NCI-H510A treated with DMSO at 0.1 percent for 48 hours (cell line): ENCODE data around the gene B4GALT1.
"Not testable (repeated sequence)": the region's sequence is repeated elsewhere in the genome, so short reads cannot be mapped to it uniquely, and the experiment has no call there.

Source experiments
- DNase-seq: peaks from one replicate; lab custom pipeline; 2025; lab: John Stamatoyannopoulos, UW

B4GALT1 gene

DNA sequence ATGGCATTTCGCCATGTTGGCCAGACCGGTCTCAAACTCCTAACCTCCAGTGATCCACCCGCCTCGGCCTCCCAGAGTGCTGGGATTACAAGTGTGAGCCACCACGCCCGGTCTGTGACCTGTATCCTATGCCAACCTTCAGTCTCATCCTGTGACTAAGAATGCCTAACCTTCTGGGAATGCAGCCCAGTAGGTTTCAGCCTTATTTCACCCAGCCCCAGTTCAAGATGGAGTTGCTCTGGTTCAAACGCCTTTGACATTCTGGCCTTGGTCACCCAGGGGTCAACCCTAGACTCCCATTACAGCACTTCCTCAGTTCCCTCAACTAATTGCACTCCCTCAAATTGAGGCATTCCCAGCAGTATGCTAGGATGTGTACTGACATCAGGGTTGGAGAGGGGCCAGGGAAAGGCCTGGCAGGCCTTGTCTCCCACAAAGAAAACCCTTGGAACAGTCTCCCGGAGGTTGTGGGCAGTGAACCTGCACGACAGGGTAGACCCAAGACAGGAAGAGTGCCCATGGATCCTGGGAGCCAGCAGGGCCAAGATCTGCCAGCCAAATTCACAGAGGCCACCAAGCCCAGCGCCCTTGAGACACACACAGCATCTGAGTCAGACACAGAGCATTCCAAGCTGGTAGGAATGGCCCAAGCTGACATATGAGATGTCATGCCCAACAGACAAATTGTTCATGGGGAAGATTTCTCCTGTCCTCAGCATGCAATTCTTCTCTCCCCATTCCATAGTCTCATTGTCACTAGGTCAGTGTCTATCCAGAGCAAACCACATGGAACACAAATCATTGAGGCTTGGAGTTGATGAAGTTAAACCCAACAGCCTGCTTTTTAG is 65.8 kb downstream of the B4GALT1 start:
- no peak for DNase-seq

DNA sequence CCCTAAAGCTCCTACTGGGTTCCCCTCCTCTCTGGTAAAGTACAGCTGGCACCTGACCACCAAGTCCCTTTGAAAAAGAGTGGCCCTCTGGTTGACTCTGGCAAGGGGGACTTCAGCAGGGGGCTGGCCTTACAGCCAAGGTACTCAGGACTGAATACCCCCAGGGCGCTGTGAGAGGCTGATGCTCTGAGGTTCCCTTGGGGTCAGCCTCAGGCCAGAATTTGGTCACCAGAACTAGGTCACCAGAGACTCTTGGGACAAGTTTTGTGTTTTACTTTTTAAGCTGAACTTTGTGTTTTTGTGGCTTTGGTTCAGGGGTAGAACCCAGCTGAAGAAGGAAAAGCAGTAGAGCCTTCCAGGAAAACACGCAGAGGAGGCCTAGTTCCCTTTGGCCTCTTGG is 67.4 kb downstream of the B4GALT1 start:
- DNase-seq: no peak

DNA sequence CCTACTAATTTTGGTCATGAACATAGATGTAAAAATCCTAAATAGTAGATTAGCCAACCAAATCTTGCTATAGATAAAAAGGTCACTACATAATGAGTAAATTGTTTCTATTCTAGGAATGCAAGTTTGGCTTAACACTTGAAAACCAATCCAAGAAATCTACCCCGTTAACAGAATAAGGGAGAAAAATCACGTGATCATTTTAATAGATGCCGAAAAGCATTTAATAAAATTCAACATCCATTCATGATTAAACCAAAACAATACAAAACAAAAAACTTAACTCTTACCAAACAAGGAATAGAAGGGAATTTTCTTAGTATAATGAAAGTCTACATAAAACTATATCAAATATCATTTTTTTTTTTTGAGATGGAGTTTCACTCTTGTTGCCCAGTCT is 69.9 kb downstream of the B4GALT1 start:
- no peak for DNase-seq

DNA sequence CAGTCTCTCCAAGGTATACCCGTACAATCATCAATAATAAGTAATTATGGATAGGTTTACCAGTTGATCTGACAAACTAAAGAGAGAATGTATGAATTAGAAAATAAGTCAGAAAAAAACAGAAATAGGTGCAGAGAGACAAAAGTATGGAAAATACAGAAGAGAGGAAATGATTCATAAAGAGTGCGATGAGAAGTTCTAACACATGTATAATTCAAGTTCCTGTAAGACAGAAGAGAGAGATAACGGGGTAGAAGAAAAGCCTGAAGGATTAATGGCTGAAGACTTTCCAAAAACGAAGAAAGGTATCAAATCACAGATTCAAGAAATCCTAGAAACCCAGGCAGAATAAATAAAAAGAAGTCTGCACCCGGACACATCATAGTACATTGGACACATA is 74.5 kb downstream of the B4GALT1 start:
- DNase-seq: no peak

DNA sequence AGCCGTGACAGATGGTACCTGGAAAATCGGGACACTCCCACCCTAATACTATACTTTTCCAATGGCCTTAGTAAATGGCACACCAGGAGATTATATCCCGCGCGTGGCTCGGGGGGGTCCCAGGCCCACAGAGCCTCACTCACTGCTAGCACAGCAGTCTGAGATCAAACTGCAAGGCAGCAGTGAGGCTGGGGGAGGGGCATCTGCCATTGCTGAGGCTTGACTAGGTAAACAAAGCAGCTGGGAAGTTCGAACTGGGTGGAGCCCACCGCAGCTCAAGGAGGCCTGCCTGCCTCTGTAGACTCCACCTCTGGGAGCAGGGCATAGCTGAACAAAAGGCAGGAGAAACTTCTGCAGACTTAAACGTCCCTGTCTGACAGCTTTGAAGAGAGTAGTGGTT is 81.5 kb downstream of the B4GALT1 start:
- not testable (repeated sequence) for DNase-seq

DNA sequence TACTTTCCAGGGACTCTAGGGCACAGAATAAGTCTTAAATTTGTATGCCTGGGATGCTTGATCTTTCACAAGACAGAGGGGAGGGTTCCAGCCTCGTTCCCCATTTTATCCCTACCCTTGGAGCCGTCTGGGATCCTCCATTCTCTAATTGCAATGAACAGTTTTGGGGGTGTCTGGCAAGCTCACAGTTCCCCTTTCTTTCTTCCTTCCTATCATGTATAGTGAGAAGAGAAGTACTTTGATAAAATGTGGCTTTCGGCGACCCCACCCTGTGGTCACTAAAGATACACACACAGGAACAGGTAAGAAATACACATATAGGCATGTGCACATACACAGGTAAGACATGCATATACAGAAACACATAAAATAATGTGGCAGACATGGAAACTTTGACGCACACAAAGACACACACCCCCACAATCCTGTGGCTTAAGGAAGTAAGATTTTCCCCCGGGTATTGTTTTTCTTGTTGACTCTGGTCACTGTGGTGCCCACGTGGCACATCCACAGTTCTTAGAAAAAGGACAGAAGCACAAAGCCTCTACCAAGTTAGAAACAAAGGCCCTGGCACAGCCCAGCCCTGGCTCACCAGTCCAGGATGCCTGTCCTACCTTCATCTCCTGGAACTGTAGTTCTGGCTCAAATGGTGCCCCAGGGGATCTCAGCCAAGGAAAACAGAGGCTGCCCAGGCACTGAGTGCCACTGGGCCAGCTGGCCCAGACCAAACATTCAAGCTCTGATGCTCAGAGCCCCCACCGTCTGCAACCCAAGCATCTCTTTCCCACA is 84.4 kb downstream of the B4GALT1 start:
- no peak for DNase-seq

DNA sequence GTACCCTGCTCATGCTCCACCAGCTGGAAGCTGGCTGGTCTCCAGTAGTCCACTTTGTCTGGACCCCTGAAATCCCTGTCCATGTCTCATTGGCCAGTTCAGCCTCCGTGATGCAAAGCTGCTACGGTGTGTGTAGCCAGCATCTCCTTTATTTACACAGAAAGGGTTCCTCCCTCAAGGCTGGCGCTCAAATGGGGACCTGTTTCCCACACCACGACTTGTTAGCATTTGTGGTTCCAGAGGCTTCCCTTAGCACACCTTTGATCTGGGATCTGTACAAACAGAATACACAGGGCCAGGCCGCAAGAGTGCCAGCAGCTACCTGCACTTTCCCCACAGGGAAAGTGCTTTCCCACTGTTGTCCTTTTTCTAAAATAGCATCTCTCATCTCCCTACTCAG is 85.0 kb downstream of the B4GALT1 start:
- no peak for DNase-seq

DNA sequence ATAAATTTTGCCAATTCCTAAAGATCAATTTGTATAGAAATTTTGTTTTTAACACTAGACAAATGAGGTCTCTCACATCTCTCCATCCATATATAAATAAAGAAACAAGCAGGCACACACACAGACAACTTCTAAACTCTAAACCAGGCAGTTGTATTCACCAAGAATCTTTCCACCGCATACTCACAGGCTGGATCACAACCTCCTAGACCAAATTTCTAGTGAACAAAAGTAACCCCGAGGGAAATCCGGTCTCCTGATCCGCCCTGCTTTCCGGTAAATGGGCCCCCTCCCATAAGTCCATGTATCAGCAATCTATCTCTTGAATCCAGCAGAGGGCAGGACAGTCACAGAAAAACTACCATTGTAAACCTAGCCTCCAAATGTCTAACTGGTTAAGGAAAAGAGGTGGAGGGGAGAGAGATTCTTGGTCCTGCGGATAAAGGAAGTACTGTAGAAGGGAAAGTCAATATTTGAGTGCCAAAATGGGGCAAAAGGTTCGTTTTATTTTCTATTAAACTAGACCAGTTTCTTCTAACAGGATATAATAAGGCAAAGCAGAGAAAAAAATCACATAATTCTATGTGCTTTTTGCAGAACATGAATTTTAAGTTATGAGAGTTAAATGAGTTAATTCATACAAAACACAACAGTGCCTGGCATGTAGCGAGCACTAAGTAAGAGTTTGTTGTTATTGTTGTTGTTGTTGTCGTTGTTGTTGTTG is 85.8 kb downstream of the B4GALT1 start:
- DNase-seq: peak; percentile 69

DNA sequence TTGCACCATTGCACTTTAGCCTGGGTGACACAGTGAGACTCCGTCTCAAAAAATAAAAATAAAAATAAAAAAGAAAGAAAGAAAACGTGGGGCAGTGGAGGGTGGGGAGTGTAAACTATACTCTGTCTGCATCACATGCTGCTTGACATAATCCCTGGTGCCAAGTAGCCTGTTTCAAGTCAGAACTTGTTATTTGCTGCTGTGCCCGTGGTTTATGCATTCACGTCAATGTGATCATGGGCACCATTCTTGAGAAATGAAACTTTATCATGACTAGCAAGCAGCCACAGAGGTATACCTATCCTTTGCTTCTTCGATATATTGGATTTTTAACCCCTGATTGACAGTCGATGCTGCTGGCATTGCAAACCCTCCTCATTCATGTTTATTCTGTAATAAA is 86.6 kb downstream of the B4GALT1 start:
- no peak for DNase-seq

DNA sequence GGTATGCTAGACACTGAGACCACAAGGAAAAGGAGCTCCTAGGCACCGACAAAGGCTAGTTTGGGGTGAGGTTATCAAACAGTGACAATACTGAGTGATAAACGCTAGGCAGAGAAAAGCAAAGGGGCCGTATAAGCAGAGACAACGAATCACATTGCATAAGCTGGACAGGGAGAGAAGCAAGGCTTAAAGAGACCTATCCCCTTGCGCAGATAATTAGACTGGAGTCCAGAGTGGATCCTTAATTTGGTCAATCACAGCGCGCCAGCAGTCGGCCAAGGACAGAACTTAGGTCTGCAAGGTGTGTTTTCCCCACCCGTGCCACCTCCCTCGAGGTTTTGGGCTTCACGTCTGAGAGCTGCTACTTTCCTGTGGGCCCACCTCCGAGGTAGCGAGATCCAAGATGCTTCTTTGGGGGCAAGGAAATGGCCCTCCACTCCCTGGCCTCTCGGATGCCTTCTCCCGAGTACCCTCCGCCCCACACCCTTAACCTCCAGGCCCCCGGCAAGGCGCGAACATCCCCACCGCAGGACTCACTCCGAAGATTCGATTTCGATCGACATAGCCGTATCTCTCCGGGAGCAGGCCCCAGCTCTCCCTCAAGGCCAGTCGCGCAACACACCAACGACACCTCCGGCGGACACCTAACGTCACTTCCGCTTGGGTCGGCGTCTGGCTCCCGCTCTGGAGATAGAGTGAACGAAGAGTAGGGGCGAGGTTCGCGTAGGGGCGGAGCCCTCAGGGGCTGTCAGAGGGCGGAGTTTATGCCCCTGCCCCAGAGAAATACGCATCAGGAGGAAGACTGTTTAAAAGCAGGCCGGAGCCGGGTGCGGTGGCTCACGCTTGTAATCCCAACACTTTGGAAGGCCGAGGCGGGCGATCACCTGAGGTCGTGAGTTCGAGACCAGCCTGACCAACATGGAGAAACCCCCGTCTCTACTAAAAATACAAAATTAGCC is 90.8 kb downstream of the B4GALT1 start, which contains the start of gene SMU1:
Gene SMU1 (minus strand): TSS at position 629 of the 959 bp plus-strand sequence. CDS start 66 bp downstream, at position 563.
- peak; percentile 72 for DNase-seq

DNA sequence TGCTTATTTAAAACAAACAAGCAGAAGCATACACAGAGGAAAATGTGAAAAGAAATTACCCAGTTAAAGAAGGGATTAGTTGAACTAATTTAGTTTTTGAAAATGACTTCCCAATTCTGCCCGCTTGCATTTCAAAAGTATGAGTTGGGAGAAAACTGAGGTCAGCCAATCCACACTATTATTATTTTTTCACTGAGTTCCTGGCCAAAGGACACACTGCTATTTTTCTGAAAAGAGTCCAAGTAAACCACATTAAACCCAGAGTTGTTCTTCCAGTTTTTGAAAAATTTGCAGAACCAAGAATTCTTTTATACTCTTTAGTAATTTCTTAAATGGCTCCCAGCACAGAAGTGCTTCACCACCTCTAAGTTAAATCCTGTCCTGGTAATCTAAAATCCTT is 98.1 kb downstream of the B4GALT1 start:
- no peak for DNase-seq

DNA sequence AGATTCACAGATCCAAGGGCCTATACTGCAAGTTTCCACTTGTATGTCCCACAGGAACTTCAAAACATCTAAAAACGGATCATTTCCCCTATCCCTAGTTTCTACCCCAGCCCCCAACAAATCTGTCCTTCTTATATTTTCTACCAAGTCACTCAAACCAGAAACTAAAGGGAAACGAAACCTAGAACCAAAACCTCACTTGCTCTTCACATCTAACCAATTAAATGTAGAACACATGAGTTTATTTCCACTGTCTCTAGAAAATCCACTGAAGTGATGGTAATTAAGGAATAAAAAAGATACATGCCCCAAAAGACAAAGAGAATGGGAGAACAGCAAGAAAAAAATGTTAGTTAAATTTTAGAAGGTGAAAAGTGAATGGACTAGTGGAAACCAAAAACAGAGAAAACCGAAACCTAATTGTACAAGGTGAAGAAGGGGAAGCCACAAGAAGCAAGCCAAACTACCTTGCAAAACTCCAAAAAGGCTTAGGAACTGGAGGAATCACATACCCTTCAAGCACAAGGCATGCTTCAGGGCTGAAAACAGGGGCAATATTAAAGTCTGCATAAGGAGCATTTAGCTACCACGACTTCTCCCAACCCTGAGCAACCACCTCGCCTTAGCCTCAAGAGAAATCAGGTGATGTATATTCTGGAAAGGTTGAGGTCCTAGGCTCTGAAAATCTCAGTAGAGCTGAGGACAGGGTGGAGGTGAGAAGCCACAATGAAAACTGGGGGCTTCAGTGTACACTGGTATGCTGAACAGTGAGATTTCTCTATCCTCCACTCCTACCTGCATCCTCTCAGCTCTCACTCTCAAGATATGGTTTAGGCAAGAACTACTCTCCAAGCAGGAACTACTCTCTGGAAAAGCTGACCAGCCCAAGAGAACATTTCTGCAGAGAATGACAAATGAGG is 101.7 kb downstream of the B4GALT1 start:
- DNase-seq: no peak
